HFF-Myc (cell line): ENCODE results near the gene LINC01488.

ENCODE experiments used
- DNase-seq: peaks from one replicate; pipeline ENCODE4 v3.0.0-alpha.2; 2011; ENCODE audit warnings: low read depth; ENCODE audit errors: extremely low read depth
- H3K4me3 ChIP-seq: replicated peaks from 2 replicates; pipeline ENCODE4 v1.5.1; 2011; ENCODE audit warnings: low read depth, mild to moderate bottlenecking, control low read depth, low read length
- TF ChIP-seq, protein P1 (sequence below): IDR thresholded peaks from 2 replicates; pipeline ENCODE4 v1.5.1; 2012; ENCODE audit warnings: mild to moderate bottlenecking, low read depth, low read length, control low read depth; ENCODE audit errors: missing control alignments

Gene LINC01488

GRCh38 chr11:69531071-69531716 lies 49.7 kb downstream of the LINC01488 start:
- TF ChIP-seq, protein P1, sequence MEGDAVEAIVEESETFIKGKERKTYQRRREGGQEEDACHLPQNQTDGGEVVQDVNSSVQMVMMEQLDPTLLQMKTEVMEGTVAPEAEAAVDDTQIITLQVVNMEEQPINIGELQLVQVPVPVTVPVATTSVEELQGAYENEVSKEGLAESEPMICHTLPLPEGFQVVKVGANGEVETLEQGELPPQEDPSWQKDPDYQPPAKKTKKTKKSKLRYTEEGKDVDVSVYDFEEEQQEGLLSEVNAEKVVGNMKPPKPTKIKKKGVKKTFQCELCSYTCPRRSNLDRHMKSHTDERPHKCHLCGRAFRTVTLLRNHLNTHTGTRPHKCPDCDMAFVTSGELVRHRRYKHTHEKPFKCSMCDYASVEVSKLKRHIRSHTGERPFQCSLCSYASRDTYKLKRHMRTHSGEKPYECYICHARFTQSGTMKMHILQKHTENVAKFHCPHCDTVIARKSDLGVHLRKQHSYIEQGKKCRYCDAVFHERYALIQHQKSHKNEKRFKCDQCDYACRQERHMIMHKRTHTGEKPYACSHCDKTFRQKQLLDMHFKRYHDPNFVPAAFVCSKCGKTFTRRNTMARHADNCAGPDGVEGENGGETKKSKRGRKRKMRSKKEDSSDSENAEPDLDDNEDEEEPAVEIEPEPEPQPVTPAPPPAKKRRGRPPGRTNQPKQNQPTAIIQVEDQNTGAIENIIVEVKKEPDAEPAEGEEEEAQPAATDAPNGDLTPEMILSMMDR = no peak
- H3K4me3 ChIP-seq = no peak overlapping the region
- no peak for DNase-seq

DNA sequence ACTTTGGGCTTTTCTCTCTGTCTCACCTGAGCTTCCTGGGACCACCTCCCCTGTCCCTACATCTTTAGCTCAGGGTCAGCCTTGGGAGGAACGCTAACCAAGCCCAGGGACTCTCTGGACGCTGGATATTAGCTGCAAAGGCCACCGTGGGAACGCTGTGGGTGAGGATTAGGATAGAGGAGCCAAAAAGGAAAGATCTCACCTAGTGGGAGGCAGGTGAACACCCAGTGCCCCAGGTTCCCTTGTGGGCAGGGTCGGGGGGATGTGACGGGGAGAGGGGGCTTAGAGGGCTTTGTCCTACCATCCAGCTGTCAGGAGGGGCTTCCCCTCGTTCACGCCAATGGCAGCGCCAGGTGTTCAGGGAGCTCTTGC lies 50.2 kb downstream of the LINC01488 start:
- H3K4me3 ChIP-seq = no peak overlapping the region
- DNase-seq = no peak
- TF ChIP-seq, protein P1 = no peak

- TF ChIP-seq, protein P1 = no peak
- H3K4me3 ChIP-seq = no peak overlapping the region
- DNase-seq = no peak
These were observed 52.1 kb downstream of the LINC01488 start for GRCh38 chr11:69533296-69534165.

DNA sequence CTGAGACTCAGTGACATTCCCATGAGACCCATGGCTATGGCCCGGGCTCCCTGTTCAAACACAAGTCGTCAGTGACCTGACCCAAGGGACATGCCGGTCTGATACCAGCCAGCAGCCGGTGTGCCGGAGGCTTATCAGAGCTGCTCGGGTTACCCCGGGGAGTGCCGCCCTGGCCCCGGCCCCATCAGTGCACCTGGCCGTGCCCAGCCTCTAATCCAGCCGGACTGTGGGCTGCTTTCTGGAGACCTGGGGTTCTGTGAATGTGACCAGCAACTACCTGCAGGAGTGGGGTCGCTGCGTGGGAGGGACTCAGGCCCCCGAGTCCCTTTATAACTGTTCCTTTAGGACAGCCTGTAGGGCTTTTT lies 52.7 kb downstream of the LINC01488 start:
- TF ChIP-seq, protein P1 = no peak
- no peak for DNase-seq
- no peak overlapping the region for H3K4me3 ChIP-seq

DNA sequence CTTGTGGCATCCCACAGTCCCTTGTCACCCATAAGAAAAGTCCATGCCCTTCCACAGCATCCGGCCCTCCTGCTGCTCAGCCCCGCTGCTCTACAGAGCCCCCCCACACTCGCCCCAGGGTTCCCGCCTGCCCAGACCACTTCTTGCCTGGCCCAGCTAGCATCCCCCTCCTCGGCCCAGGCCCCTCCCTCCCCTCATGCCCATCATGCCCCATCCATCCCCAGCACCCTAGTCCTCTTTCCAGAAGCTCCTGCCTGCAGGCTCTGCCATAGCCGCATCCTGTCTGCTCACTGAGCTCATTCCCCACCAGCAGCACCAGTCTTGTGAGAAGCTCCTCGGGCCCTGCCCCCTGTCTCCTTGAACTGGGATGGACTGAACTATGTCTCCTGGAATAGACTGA lies 54.4 kb downstream of the LINC01488 start:
- no peak for DNase-seq
- H3K4me3 ChIP-seq = no peak overlapping the region
- TF ChIP-seq, protein P1 = no peak

DNA sequence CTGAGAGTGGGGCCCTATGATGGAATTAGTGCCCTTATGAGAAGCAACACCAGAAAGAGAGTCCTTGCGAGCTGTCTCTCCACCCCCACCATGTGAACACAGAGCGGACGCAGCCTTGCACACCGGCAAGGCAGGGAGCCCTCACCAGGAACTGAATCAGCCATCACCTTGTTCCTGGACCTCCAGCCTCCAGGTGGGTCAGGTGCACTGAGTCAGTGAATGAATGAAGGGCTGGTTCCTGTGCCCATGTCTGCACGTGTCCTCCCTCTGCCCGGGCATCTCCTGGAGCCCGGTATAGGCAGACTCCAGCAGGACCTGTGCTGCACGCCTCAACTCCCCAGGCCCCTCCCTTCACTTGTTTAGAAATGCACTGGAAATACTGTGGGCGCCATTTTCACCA lies 54.9 kb downstream of the LINC01488 start:
- TF ChIP-seq, protein P1 = no peak
- no peak for DNase-seq
- H3K4me3 ChIP-seq = no peak overlapping the region
